HepG2 (cell line): ENCODE data around the gene SLC13A3. TPM values are rescaled to one million over a fixed set of nuclear protein-coding genes. Genes with fewer than 3 reads are reported as not detected.
A peak's percentile ranks its signal among the peaks of the same experiment; 100 is the strongest.

Experiments
- BHLHE40 ChIP-seq: IDR thresholded peaks from 2 replicates; pipeline ENCODE4 v1.6.1; 2011; ENCODE audit warnings: low read length, improper control_type of control experiment
- NFKBIZ ChIP-seq: IDR thresholded peaks from 2 replicates; pipeline ENCODE4 v1.6.1; 2018; ENCODE audit warnings: missing genetic modification reagents, missing compliant biosample characterization
- NONO ChIP-seq, 2 experiments: fragments of 450-650 bp in 1 of 2; sonication (generic) in 1 of 2; formaldehyde crosslinking in 1 of 2; IDR thresholded peaks in 1 of 2; conservative IDR thresholded peaks in 1 of 2; 2 replicates each; pipeline versions ENCODE4 v1.6.1 to v1.8.0; 2017 to 2022; ENCODE audit warnings: mild to moderate bottlenecking in 1 of 2, missing genetic modification reagents in 1 of 2, moderate library complexity in 1 of 2
- SNAPC2 ChIP-seq: sonication (generic); formaldehyde crosslinking; IDR thresholded peaks from 2 replicates; pipeline ENCODE4 v1.8.1; 2022; ENCODE audit warnings: mild to moderate bottlenecking, missing genetic modification reagents
- TMF1 ChIP-seq: sonication (generic); formaldehyde crosslinking; IDR thresholded peaks from 2 replicates; pipeline ENCODE4 v1.8.1; 2022; ENCODE audit warnings: low read depth, missing genetic modification reagents
- ZFP82 ChIP-seq: sonication (generic); formaldehyde crosslinking; IDR thresholded peaks from 2 replicates; pipeline ENCODE4 v1.5.1; 2020; ENCODE audit warnings: mild to moderate bottlenecking, missing genetic modification reagents, borderline replicate concordance
- ZNF224 ChIP-seq: sonication (generic); formaldehyde crosslinking; IDR thresholded peaks from 2 replicates; pipeline ENCODE4 v1.5.0; 2020; ENCODE audit warnings: mild to moderate bottlenecking, missing genetic modification reagents
- ZNF282 ChIP-seq: fragments of 450-650 bp; IDR thresholded peaks from 2 replicates; pipeline ENCODE4 v1.6.1; 2018; ENCODE audit not compliant: partially characterized antibody
- ZNF382 ChIP-seq: sonication (generic); formaldehyde crosslinking; IDR thresholded peaks from 2 replicates; pipeline ENCODE4 v1.5.0; 2020; ENCODE audit warnings: missing genetic modification reagents, mild to moderate bottlenecking, borderline replicate concordance
- ZNF414 ChIP-seq: sonication (generic); formaldehyde crosslinking; IDR thresholded peaks from 2 replicates; pipeline ENCODE4 v1.5.0; 2020; ENCODE audit warnings: missing genetic modification reagents
- ZNF430 ChIP-seq: sonication (generic); formaldehyde crosslinking; IDR thresholded peaks from 2 replicates; pipeline ENCODE4 v1.9.0; 2021; ENCODE audit warnings: mild to moderate bottlenecking, missing genetic modification reagents
- ZUFSP ChIP-seq: sonication (generic); formaldehyde crosslinking; IDR thresholded peaks from 2 replicates; pipeline ENCODE4 v1.9.0; 2021; ENCODE audit warnings: missing genetic modification reagents, mild to moderate bottlenecking, borderline replicate concordance
- polyA plus RNA-seq, 8 experiments: library from polyadenylated mRNA; depleted of rRNA in 3 of 8; stranded (reverse) in 7 of 8; unstranded in 1 of 8; fragments of >200 nt; fragmentation: Illumina TruSeq in 4 of 8; extraction: Trizol in 4 of 8; gene quantifications; 2 replicates each; pipeline versions ENCODE4 v1.2.1 to v1.2.3, GENCODE V29; 2011 to 2016; ENCODE audit warnings: low read depth in 4 of 8, missing spikeins in 1 of 8, mixed read lengths in 1 of 8; ENCODE audit not compliant: insufficient read depth in 1 of 8
- total RNA-seq, 5 experiments: library from RNA; depleted of rRNA; stranded (reverse); fragments of >200 nt; fragmentation: Illumina TruSeq; extraction: Trizol; gene quantifications; 2 replicates each; pipeline ENCODE4 v1.2.3, GENCODE V29; 2016; ENCODE audit warnings: low read depth in 1 of 5
- TF ChIP-seq, protein P1 (sequence below): sonication (generic); formaldehyde crosslinking; IDR thresholded peaks from 2 replicates; pipeline ENCODE4; 2020; ENCODE audit warnings: missing genetic modification reagents, mild to moderate bottlenecking, borderline replicate concordance
- TF ChIP-seq, protein P2 (sequence below): sonication (generic); formaldehyde crosslinking; IDR thresholded peaks from 2 replicates; pipeline ENCODE4 v1.4.0; 2020; ENCODE audit warnings: low read depth, missing genetic modification reagents
- TF ChIP-seq, protein P3 (sequence below): sonication (generic); formaldehyde crosslinking; IDR thresholded peaks from 2 replicates; pipeline ENCODE4 v1.8.0; 2022; ENCODE audit warnings: mild to moderate bottlenecking, missing genetic modification reagents, borderline replicate concordance
- TF ChIP-seq, protein P4 (sequence below): sonication (generic); formaldehyde crosslinking; IDR thresholded peaks from 2 replicates; pipeline ENCODE4 v1.4.0; 2020; ENCODE audit warnings: mild to moderate bottlenecking, missing genetic modification reagents

Gene SLC13A3
- total and polyA plus RNA-seq, 2 of the 13 experiments (the other 11 are each of a cell fraction or from before 2014, with no cell fraction given) = 66.5 to 76.0 TPM

GRCh38 chr20:46689082-46689753 lies 38.0 kb upstream of the SLC13A3 start, which contains the start of gene TP53RK (continued):
- TF ChIP-seq ZUFSP (no peak), BHLHE40 (peak; percentile 20; the same call in 1 of the 2 replicates), SNAPC2 (0 out of 2 replicates have a peak, but pooled peaks have one; percentile 19), ZNF224 (CRISPR knock-in tag) (no peak), ZNF382 (CRISPR knock-in tag) (no peak), NFKBIZ (CRISPR knock-in tag) (no peak; the same call in 1 of the 2 replicates), ZNF414 (CRISPR knock-in tag) (peak; percentile 63; the same call in 1 of the 2 replicates), ZNF430 (CRISPR knock-in tag) (peak; percentile 87; the same call in 1 of the 2 replicates), NONO (IDR thresholded peaks at IDR 0.05) (no peak), NONO (CRISPR knock-in tag; conservative IDR thresholded peaks at IDR 0.05) (peak; percentile 70; the same call in 1 of the 2 replicates), ZNF282 (no peak), ZFP82 (peak; percentile 69; the same call in 1 of the 2 replicates), TMF1 (CRISPR knock-in tag) (peak; percentile 85; the same call in 1 of the 2 replicates)
- TF ChIP-seq, protein P1, sequence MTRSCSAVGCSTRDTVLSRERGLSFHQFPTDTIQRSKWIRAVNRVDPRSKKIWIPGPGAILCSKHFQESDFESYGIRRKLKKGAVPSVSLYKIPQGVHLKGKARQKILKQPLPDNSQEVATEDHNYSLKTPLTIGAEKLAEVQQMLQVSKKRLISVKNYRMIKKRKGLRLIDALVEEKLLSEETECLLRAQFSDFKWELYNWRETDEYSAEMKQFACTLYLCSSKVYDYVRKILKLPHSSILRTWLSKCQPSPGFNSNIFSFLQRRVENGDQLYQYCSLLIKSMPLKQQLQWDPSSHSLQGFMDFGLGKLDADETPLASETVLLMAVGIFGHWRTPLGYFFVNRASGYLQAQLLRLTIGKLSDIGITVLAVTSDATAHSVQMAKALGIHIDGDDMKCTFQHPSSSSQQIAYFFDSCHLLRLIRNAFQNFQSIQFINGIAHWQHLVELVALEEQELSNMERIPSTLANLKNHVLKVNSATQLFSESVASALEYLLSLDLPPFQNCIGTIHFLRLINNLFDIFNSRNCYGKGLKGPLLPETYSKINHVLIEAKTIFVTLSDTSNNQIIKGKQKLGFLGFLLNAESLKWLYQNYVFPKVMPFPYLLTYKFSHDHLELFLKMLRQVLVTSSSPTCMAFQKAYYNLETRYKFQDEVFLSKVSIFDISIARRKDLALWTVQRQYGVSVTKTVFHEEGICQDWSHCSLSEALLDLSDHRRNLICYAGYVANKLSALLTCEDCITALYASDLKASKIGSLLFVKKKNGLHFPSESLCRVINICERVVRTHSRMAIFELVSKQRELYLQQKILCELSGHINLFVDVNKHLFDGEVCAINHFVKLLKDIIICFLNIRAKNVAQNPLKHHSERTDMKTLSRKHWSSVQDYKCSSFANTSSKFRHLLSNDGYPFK (CRISPR knock-in tag) = no peak; the same call in 1 of the 2 replicates
- TF ChIP-seq, protein P2, sequence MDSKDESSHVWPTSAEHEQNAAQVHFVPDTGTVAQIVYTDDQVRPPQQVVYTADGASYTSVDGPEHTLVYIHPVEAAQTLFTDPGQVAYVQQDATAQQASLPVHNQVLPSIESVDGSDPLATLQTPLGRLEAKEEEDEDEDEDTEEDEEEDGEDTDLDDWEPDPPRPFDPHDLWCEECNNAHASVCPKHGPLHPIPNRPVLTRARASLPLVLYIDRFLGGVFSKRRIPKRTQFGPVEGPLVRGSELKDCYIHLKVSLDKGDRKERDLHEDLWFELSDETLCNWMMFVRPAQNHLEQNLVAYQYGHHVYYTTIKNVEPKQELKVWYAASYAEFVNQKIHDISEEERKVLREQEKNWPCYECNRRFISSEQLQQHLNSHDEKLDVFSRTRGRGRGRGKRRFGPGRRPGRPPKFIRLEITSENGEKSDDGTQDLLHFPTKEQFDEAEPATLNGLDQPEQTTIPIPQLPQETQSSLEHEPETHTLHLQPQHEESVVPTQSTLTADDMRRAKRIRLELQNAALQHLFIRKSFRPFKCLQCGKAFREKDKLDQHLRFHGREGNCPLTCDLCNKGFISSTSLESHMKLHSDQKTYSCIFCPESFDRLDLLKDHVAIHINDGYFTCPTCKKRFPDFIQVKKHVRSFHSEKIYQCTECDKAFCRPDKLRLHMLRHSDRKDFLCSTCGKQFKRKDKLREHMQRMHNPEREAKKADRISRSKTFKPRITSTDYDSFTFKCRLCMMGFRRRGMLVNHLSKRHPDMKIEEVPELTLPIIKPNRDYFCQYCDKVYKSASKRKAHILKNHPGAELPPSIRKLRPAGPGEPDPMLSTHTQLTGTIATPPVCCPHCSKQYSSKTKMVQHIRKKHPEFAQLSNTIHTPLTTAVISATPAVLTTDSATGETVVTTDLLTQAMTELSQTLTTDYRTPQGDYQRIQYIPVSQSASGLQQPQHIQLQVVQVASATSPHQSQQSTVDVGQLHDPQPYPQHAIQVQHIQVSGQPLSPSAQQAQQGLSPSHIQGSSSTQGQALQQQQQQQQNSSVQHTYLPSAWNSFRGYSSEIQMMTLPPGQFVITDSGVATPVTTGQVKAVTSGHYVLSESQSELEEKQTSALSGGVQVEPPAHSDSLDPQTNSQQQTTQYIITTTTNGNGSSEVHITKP = peak; percentile 78
- TF ChIP-seq, protein P3, sequence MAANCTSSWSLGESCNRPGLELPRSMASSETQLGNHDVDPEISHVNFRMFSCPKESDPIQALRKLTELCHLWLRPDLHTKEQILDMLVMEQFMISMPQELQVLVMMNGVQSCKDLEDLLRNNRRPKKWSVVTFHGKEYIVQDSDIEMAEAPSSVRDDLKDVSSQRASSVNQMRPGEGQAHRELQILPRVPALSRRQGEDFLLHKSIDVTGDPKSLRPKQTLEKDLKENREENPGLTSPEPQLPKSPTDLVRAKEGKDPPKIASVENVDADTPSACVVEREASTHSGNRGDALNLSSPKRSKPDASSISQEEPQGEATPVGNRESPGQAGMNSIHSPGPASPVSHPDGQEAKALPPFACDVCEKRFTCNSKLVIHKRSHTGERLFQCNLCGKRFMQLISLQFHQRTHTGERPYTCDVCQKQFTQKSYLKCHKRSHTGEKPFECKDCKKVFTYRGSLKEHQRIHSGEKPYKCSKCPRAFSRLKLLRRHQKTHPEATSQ (CRISPR knock-in tag) = peak; percentile 86; the same call in 1 of the 2 replicates
- TF ChIP-seq, protein P4, sequence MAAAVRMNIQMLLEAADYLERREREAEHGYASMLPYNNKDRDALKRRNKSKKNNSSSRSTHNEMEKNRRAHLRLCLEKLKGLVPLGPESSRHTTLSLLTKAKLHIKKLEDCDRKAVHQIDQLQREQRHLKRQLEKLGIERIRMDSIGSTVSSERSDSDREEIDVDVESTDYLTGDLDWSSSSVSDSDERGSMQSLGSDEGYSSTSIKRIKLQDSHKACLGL (CRISPR knock-in tag) = peak; percentile 83; the same call in 1 of the 2 replicates
